ENCODE results near the gene CDK6.
A peak's percentile ranks its signal among the peaks of the same experiment; 100 is the strongest.

Gene CDK6

GRCh38 chr7:92634205-92634604 is 202.2 kb downstream of the CDK6 start:
- ChIA-PET CTCF (no interaction called here), POLR2A (no interaction called here)
- DNase-seq (ENCODE audit: extremely low spot score): no peak

DNA sequence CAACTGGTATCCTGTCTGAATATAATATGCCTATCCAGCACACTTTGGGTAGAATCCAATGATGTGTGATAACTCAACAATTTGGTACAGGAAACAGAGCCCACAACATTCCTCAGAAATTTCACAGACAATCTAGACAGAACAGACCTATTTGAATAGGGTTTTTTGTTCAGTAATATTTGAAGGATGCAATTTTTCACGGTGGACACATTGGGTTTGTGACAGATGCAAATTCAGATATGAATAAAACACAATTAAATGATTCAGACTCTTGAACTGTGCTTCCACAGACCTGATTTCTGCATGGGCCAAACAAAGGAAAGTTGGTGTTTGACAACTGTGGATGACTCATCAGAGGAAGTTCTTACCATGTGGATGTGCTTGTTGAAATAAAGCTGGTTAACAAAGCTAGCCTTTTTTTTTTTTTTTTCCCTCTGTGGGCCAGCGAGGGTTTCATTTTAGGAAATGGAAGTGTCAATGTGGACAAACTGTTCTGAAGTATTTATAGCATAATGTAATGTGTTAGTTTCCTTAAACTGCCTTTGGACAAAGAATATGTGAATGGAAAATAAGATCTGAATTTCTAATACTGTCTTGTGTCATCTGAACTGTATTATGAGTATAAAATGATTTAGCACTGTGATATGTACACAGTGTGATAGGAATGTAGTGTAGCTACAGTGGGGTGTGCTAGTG is 203.0 kb downstream of the CDK6 start:
- ChIA-PET CTCF (interaction anchor here (0.6 kb wide), 1 partner anchor 1795 kb away, joined by 4 read pairs; no protein-coding TSS in a partner anchor), POLR2A (no interaction called here)
- TF ChIP-seq ZNF384 (IDR thresholded peaks at IDR 0.05) (peak; percentile 37; the same call in 1 of the 2 replicates), ELF4 (IDR thresholded peaks at IDR 0.05) (no peak), BHLHE40 (IDR thresholded peaks at IDR 0.05; ENCODE audit: borderline replicate concordance) (no peak)
- DNase-seq (ENCODE audit: extremely low spot score): no peak

More at GRCh38 chr7:92634205-92634604, 202.2 kb downstream of the CDK6 start:
- TF ChIP-seq PKNOX1 (IDR thresholded peaks at IDR 0.05) (peak; percentile 71), ARNT (IDR thresholded peaks at IDR 0.05) (no peak)

DNA sequence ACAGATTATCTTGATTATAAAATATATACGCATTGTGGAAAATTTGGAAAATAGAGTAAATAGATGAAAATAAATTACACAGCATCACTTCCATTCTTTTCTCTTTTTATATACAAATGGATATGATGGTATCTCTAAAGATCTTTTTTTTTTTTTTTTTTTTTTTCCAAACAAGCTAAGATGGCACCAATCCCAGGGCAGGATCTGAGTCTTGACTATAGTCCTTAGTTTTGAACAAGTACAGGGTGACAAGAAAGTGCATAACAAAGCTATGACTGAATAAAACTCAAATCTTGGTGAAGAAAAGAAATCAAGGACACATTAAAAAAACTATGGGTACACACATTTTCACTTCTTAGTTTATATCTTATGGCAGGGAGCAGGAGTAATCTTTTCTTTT is 203.6 kb downstream of the CDK6 start:
- ChIA-PET CTCF (interaction anchor here (0.6 kb wide), 1 partner anchor 1795 kb away, joined by 4 read pairs; no protein-coding TSS in a partner anchor), POLR2A (no interaction called here)
- TF ChIP-seq ARNT (IDR thresholded peaks at IDR 0.05) (no peak), TARDBP (IDR thresholded peaks at IDR 0.05) (no peak), FOXM1 (IDR thresholded peaks at IDR 0.05; ENCODE audit: borderline replicate concordance) (no peak), L3MBTL2 (conservative IDR thresholded peaks at IDR 0.05) (no peak), LEF1 (IDR thresholded peaks at IDR 0.05; ENCODE audit: borderline replicate concordance) (no peak)
- no peak for DNase-seq (ENCODE audit: extremely low spot score)

DNA sequence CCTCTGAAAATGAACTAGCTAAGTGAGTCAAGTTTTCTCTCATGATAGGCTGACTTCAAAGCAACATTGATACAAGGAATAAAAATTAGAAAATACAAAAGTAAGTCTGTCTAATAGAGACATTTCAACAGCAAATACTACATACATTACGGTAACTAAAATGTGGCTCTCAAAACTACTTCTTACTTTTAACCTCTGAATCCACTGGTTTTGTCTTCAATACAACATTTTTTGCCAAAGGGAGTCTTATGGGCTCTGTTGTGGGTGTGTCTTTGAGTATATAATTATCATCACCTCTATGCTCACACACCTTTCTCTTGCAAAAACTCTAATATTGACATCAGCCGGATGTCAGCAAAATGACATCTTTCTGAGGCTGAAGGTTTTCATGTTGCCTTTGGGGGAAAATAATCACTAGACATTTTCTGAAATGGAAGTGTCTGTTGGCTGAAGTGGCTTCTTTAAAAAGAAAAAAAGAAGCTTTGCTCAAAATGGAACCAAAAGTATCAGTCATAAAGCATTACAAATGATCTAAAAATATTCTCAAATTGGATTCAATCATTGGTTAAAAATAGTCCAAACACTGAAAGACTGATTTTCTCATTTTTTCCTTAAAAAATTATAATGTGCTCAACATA is 204.4 kb downstream of the CDK6 start:
- ChIA-PET POLR2A (no interaction called here), CTCF (no interaction called here)
- TF ChIP-seq SP1 (IDR thresholded peaks at IDR 0.05) (no peak), LEF1 (IDR thresholded peaks at IDR 0.05; ENCODE audit: borderline replicate concordance) (no peak), ZNF384 (IDR thresholded peaks at IDR 0.05) (no peak)
- DNase-seq (ENCODE audit: extremely low spot score): no peak

DNA sequence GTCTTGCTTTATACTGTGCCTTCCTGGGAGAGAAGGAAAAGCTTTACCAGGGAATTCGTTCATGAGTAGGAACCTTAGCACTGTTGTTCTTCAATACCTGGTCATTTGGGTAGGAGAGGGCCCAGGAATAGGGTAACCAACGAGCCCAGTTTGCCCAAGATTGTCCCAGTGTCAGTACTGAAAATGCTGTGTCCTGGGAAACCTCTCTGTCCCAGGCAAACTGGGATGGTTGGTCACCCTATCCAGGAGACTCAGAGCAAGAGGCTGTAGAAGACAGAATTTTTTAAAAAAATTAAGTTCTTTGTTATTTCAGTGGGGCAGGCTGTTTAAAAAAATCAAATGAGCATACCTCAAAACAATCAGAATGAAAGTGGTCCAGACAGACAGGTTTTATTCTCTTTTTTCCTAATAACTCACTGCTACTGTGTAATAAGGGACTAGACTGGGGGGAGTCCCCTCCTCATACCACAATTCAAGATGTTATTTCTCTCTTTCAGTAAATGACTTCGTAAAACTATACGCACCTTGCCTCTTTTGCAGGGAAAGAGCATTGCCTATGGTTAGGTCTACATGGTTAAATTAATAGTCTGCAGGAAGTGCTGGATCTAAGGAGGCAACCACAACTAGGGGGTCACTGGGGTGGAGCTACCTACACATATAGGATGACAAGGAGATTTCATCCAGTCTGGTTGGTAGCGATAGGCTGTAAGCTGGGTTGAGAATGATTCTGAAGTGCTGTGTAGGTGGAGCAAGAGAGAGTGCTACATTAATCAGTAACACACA is 205.1 kb downstream of the CDK6 start:
- ChIA-PET POLR2A (no interaction called here), CTCF (no interaction called here)
- no peak for TF ChIP-seq HDGF (IDR thresholded peaks at IDR 0.05; ENCODE audit: borderline replicate concordance)
- no peak for TF ChIP-seq LEF1 (IDR thresholded peaks at IDR 0.05; ENCODE audit: borderline replicate concordance)
- TF ChIP-seq PKNOX1 (IDR thresholded peaks at IDR 0.05): no peak
- TF ChIP-seq FOXA1 (IDR thresholded peaks at IDR 0.05): no peak
- TF ChIP-seq CTBP1 (IDR thresholded peaks at IDR 0.05; ENCODE audit: borderline replicate concordance): no peak
- no peak for TF ChIP-seq TARDBP (IDR thresholded peaks at IDR 0.05)
- no peak for TF ChIP-seq FOXM1 (IDR thresholded peaks at IDR 0.05; ENCODE audit: borderline replicate concordance)
- TF ChIP-seq NFRKB (IDR thresholded peaks at IDR 0.05): no peak
- TF ChIP-seq ARNT (IDR thresholded peaks at IDR 0.05): no peak
- no peak for TF ChIP-seq SUZ12 (IDR thresholded peaks at IDR 0.05)
- TF ChIP-seq SP1 (IDR thresholded peaks at IDR 0.05): no peak
- no peak for TF ChIP-seq ELF4 (IDR thresholded peaks at IDR 0.05)
- no peak for TF ChIP-seq L3MBTL2 (conservative IDR thresholded peaks at IDR 0.05)
- no peak for TF ChIP-seq BHLHE40 (IDR thresholded peaks at IDR 0.05; ENCODE audit: borderline replicate concordance)
- no peak for TF ChIP-seq ZNF384 (IDR thresholded peaks at IDR 0.05)
- no peak for TF ChIP-seq FOXK2 (IDR thresholded peaks at IDR 0.05)
- no peak for DNase-seq (ENCODE audit: extremely low spot score)

DNA sequence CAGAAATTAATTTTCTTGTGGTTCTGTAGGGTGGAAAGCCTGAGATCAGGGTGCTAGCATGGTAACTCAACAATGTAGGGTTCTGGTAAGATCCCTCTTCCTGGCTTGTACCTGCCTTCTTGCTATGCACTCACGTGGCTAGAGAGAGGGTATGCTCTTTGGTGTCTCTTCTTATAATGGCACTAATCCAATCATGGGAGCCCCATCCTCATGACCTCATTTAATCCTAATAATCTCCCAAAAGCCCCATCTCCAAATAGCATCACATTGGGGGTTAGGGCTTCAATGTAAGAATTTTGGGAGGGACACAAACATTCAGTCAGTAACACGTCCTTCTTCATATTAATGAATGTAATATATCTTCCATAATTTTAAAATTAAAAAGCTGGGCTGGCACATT is 206.6 kb downstream of the CDK6 start:
- TF ChIP-seq FOXA1 (IDR thresholded peaks at IDR 0.05) (no peak), ELF4 (IDR thresholded peaks at IDR 0.05) (no peak), SP1 (IDR thresholded peaks at IDR 0.05) (no peak), ZNF384 (IDR thresholded peaks at IDR 0.05) (no peak), SUZ12 (IDR thresholded peaks at IDR 0.05) (no peak), LEF1 (IDR thresholded peaks at IDR 0.05; ENCODE audit: borderline replicate concordance) (no peak), NFRKB (IDR thresholded peaks at IDR 0.05) (no peak), BHLHE40 (IDR thresholded peaks at IDR 0.05; ENCODE audit: borderline replicate concordance) (no peak), CTBP1 (IDR thresholded peaks at IDR 0.05; ENCODE audit: borderline replicate concordance) (no peak)
- CTCF ChIA-PET: no interaction called here
- POLR2A ChIA-PET: no interaction called here
- DNase-seq (ENCODE audit: extremely low spot score): no peak

- no peak for DNase-seq (ENCODE audit: extremely low spot score)
- CTCF ChIA-PET: no interaction called here
- TF ChIP-seq TARDBP (IDR thresholded peaks at IDR 0.05) (no peak), FOXA1 (IDR thresholded peaks at IDR 0.05) (no peak), SP1 (IDR thresholded peaks at IDR 0.05) (no peak), L3MBTL2 (conservative IDR thresholded peaks at IDR 0.05) (no peak), CTBP1 (IDR thresholded peaks at IDR 0.05; ENCODE audit: borderline replicate concordance) (no peak), NFRKB (IDR thresholded peaks at IDR 0.05) (no peak), FOXK2 (IDR thresholded peaks at IDR 0.05) (no peak), ZNF384 (IDR thresholded peaks at IDR 0.05) (no peak), PKNOX1 (IDR thresholded peaks at IDR 0.05) (no peak), SUZ12 (IDR thresholded peaks at IDR 0.05) (no peak)
- POLR2A ChIA-PET: no interaction called here
Measured at GRCh38 chr7:92627956-92628355, 208.4 kb downstream of the CDK6 start.
